Activated naive CD8-positive, alpha-beta T cell treated with anti-CD3 and anti-CD28 coated beads, Interleukin-2, amount 50 U/mL, for 24 hours (primary cell): Measurements from ENCODE around the gene SRL.
"Not testable (repeated sequence)": the region's sequence is repeated elsewhere in the genome, so short reads cannot be mapped to it uniquely, and the experiment has no call there.

ENCODE experiments used
- ATAC-seq: fragments of 150-1000 bp; cut with Tn5 transposase; one replicate; pipeline ENCODE4 v1.10.0; 2021
- DNase-seq: peaks from one replicate; pipeline ENCODE4 v3.0.0; 2021
- H3K27ac Mint-ChIP-seq: one replicate; pipeline ENCODE4 v1.8.0; 2021; ENCODE audit warnings: mild to moderate bottlenecking, mixed read lengths
- H3K27me3 Mint-ChIP-seq: one replicate; pipeline ENCODE4 v1.8.0; 2021; ENCODE audit warnings: mixed read lengths
- H3K36me3 Mint-ChIP-seq: one replicate; pipeline ENCODE4 v1.8.0; 2021; ENCODE audit warnings: low read depth, mixed read lengths
- H3K4me1 Mint-ChIP-seq: one replicate; pipeline ENCODE4 v1.8.0; 2021; ENCODE audit warnings: mixed read lengths
- H3K4me3 Mint-ChIP-seq: one replicate; pipeline ENCODE4 v1.8.0; 2021; ENCODE audit warnings: mild to moderate bottlenecking, moderate library complexity, mixed read lengths
- H3K9me3 Mint-ChIP-seq: one replicate; pipeline ENCODE4 v1.8.0; 2021; ENCODE audit warnings: mixed read lengths

SRL gene

DNA sequence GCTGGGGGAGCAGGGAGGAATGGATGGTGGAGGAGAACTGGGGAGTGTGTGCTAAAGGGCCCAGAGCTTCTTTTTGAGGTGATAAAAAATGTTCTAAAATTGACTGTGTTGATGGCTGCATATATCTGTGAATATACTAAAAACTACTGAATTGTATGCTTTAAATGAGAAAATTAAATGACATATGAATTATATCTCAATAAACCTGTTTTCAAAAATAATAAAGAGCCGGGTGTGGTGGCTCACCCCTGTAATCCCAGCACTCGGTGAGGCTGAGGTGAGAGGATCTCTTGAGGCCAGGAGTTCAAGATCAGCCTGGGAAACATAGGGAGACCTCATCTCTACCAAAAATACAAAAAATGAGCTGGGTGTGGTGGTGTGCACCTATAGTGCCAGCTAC is 16.8 kb downstream of the SRL start:
- H3K9me3 Mint-ChIP-seq: no peaks in the 10 kb centered on the region
- peaks cover 2% of the 10 kb centered on the region for H3K27me3 Mint-ChIP-seq
- H3K4me1 Mint-ChIP-seq: no peaks in the 10 kb centered on the region
- no peak for DNase-seq
- no peak overlapping the region for H3K27ac Mint-ChIP-seq
- no peaks in the 10 kb centered on the region for H3K36me3 Mint-ChIP-seq
- no peak overlapping the region for H3K4me3 Mint-ChIP-seq
- ATAC-seq: no peak

DNA sequence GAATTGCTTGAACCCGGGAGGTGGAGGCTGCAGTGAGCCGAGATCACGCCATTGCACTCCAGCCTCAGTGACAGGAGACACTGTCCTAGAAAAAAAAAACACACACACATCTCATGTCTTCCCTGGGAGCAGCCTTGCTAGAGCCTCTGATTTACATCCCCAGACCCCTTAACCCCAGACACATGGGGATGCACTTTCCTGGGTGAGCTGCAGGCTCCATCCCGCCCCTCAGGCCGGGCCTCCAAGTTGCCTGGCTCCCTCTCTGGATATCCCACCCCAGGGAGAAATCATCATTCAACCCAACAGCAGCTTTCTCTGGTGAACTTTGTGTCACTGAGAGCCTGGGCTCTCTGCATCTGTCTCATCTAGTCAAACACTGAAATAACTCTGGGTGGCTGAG is 21.5 kb downstream of the SRL start:
- H3K9me3 Mint-ChIP-seq: no peaks in the 10 kb centered on the region
- H3K27me3 Mint-ChIP-seq: peaks cover 2% of the 10 kb centered on the region
- H3K4me3 Mint-ChIP-seq: no peak overlapping the region

DNA sequence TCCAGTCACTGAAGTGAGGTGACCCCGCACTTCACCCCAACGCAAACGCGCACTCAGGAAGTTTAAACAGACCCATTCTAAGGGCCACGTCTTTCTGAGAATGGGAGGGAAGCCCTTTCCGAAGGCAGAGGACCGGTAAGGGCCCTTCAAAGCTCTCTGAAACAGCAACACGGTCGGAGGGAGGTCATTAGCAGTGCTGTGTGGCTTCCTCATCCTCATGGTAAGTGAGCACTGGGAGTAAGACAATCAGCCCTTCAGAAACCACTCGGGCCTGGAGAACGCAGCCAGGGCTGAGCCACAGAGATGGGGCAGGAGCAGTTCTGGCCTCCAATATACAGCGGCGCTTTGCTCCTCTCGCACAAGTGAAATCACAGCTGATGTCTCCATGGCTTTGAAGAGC is 23.7 kb downstream of the SRL start:
- H3K4me3 Mint-ChIP-seq: no peak overlapping the region

More for the DNA sequence above, 21.5 kb downstream of the SRL start:
- ATAC-seq: no peak
- Mint-ChIP-seq H3K4me1 (no peaks in the 10 kb centered on the region), H3K27ac (no peak overlapping the region), H3K36me3 (no peaks in the 10 kb centered on the region)
- DNase-seq: no peak

DNA sequence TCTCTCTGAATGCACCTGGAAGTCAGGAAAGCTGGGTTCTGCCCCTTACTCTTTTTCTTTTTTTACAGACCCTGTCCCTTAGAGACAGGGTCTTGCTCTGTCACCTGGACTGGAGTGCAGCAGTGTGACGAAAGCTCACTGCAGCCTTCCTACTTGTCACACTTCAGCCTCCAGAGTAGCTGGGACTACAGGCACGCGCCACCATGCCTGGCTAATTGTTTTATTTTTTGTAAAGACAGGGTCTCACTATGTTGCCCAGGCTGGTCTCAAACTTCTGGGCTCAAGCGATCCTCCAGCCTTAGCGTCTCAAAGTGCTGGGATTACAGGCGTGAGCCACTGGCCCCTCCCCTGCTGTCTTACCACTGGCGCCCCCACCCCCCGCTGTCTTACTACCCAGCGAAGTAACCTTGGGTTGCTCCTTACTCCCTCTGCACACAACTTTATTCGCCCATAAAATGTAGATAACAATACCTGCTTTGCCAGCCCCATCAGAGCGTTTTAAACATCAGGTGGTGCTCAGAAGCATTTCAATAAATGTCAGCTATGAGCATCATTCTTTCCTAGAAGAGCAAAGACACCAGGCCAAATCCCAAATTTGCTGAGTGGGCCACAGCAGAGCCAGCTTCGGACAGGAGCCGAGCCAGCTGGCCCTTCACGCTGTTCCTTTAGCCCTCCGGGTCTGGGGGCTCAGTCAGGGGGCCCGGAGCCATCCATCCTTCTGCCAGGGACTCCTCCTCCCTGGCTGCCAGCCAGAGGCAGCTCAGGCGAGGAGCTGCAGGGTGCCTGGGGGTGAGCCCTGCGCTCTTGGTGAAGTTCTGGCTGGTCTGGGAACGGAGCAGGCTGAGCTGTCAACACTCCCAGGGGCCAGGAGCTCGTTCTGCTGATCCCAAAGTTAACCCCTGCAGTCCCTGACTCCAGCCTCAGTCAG is 24.4 kb downstream of the SRL start:
- Mint-ChIP-seq H3K4me3 (no peak overlapping the region), H3K4me1 (no peaks in the 10 kb centered on the region), H3K27me3 (no peaks in the 10 kb centered on the region), H3K36me3 (no peaks in the 10 kb centered on the region), H3K27ac (no peak overlapping the region), H3K9me3 (no peaks in the 10 kb centered on the region)
- ATAC-seq (no peak), DNase-seq (no peak)

More for the DNA sequence above, 23.7 kb downstream of the SRL start:
- Mint-ChIP-seq H3K36me3 (no peaks in the 10 kb centered on the region), H3K9me3 (no peaks in the 10 kb centered on the region), H3K27ac (no peak overlapping the region), H3K4me1 (no peaks in the 10 kb centered on the region), H3K27me3 (no peaks in the 10 kb centered on the region)
- DNase-seq: no peak
- ATAC-seq: no peak

DNA sequence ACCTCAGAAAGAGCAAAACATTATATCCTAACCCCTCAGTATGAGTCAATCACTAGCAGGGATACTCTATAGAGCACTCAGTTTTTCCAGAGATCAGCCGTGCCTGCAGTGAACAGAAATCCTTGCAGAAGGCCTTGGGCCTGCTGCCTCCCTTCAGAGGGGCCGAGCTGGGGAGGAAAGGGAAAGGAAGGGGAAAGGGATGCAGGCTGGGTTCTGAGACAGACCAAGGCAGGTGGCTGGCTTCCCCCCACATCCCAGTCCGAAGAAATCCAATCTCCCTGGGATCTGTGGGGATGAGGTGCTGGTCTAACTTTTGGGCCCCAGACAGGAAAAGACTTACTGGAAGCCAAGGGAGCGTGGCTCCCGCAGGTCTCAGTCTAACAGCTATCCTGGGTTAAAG is 25.3 kb downstream of the SRL start:
- Mint-ChIP-seq H3K4me1 (no peaks in the 10 kb centered on the region), H3K27me3 (no peaks in the 10 kb centered on the region), H3K27ac (no peak overlapping the region), H3K4me3 (no peak overlapping the region), H3K9me3 (no peaks in the 10 kb centered on the region), H3K36me3 (no peaks in the 10 kb centered on the region)
- DNase-seq: no peak
- ATAC-seq: no peak

DNA sequence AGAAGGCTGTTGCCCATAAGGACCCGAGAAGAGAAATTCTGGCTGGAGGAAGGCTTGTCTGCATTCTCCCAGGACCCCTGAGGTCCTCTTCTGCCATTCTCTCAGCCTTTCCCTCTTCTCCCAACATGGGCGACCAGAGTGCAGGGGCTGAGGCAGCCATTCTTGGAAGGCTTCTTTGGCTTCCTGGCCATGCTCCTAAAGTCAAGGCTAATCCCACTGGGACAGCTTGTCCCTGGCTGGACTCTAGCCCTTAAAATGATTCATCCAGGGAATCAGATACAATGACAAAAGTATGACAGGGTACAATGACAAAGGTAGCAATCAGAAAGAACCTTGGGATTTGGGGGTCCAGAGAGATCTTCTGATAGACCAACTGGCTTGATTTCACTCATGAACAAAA is 26.8 kb downstream of the SRL start:
- ATAC-seq (no peak), DNase-seq (no peak)
- Mint-ChIP-seq H3K4me1 (no peaks in the 10 kb centered on the region), H3K27ac (no peak overlapping the region), H3K27me3 (no peaks in the 10 kb centered on the region), H3K4me3 (no peak overlapping the region), H3K9me3 (no peaks in the 10 kb centered on the region), H3K36me3 (no peaks in the 10 kb centered on the region)

DNA sequence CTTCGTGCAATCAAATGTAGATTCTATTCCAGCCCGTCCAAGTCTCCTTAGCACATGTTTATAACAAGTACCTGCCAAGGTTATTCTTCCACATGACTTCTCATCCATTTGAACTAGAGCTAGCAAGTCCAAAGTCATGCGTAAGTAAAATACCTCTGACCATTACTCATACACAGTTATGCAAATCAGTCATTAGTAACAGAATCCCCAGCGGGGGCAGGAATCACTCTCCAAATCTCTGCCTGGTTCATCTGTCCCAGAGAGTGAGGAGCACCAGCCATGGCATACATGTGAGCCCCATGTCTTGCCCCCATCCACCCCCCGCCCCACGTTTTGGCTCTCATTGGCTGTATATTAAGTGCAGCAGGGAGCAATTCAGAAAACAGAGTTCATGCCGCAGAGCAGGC is 27.7 kb downstream of the SRL start:
- H3K36me3 Mint-ChIP-seq: no peaks in the 10 kb centered on the region
- ATAC-seq (no peak), DNase-seq (no peak)
- no peaks in the 10 kb centered on the region for H3K9me3 Mint-ChIP-seq
- H3K4me1 Mint-ChIP-seq: no peaks in the 10 kb centered on the region
- H3K27me3 Mint-ChIP-seq: no peaks in the 10 kb centered on the region
- no peak overlapping the region for H3K4me3 Mint-ChIP-seq
- no peak overlapping the region for H3K27ac Mint-ChIP-seq

DNA sequence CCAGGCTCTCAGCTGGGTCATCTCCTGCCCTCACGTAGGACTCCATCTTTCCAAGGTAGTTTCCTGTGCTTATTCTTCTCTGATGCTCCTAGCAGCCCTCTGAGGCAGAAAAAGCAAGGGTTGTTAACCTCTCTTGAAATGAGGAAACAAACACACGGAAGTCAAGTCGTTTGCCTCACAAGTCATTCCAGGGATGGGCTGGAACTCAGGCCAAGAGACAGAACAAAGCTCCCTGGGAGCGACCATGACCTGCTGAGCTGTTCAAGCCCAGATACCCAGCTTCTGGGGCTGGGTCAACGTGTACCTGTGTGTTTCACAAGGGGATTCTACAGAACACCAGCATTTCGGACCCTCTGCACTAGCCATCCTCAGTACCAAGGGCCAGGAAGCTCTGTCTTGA is 28.1 kb downstream of the SRL start:
- DNase-seq: no peak
- H3K4me1 Mint-ChIP-seq: no peaks in the 10 kb centered on the region
- H3K36me3 Mint-ChIP-seq: no peaks in the 10 kb centered on the region
- H3K9me3 Mint-ChIP-seq: no peaks in the 10 kb centered on the region
- no peak overlapping the region for H3K27ac Mint-ChIP-seq
- H3K27me3 Mint-ChIP-seq: no peaks in the 10 kb centered on the region
- no peak for ATAC-seq
- no peak overlapping the region for H3K4me3 Mint-ChIP-seq

DNA sequence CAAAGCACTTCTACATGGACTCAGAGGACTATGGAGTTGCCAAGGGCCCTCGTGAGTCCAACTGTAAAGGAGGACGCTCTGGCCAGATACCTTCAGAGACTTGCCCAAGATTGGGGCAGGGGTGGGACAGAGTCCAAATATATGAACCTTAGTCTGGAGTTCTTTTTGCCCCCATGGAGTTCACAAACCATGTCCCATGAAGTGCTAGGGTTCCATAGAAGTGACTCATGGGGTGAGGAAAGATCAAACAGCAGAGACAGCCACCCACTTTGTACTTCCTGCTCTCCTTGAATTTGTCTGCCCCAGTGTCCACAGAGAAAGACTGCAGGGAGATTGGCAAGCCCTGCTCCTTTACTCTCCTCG is 29.0 kb downstream of the SRL start:
- no peaks in the 10 kb centered on the region for H3K27me3 Mint-ChIP-seq
- ATAC-seq: no peak
- H3K9me3 Mint-ChIP-seq: no peaks in the 10 kb centered on the region
- no peaks in the 10 kb centered on the region for H3K36me3 Mint-ChIP-seq
- H3K4me3 Mint-ChIP-seq: no peak overlapping the region
- H3K27ac Mint-ChIP-seq: no peak overlapping the region
- DNase-seq: no peak
- H3K4me1 Mint-ChIP-seq: no peaks in the 10 kb centered on the region

DNA sequence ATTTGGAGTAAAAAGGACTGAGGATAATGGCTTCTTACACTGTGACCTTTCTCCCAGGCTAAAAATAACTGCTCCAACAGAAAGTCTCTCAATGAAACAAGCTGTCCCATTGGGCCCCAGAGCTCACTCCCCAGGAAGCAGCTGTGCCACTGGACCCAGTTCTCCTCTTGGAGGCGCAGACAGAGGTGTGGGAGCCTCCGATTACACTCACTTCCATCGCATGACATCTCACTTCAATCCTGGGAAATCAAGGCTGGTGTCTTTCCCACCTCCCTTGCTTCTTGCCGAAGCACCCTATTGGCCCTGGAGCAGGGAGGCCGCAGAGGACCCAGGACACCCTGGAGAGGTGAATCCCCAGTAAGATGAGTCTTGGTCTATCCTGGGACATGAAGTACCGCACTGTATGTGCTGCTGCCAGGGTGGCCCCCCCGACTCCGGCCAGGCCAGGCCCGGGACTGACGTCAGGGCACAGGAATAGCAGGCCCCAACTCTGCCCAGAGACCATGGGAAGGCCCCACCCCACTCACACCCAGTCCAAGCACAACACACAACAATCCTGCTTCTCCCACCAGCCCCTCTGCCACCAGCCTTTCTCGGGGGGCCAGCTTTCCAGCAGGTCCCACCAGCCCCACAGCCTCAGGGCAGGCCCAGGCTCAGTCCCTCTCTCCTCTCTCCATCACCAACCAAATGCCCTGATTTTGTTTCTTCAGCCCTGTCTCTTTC is 29.5 kb downstream of the SRL start:
- no peak for DNase-seq
- Mint-ChIP-seq H3K4me1 (no peaks in the 10 kb centered on the region), H3K4me3 (no peak overlapping the region), H3K27ac (no peak overlapping the region), H3K36me3 (no peaks in the 10 kb centered on the region), H3K27me3 (no peaks in the 10 kb centered on the region), H3K9me3 (no peaks in the 10 kb centered on the region)
- no peak for ATAC-seq

DNA sequence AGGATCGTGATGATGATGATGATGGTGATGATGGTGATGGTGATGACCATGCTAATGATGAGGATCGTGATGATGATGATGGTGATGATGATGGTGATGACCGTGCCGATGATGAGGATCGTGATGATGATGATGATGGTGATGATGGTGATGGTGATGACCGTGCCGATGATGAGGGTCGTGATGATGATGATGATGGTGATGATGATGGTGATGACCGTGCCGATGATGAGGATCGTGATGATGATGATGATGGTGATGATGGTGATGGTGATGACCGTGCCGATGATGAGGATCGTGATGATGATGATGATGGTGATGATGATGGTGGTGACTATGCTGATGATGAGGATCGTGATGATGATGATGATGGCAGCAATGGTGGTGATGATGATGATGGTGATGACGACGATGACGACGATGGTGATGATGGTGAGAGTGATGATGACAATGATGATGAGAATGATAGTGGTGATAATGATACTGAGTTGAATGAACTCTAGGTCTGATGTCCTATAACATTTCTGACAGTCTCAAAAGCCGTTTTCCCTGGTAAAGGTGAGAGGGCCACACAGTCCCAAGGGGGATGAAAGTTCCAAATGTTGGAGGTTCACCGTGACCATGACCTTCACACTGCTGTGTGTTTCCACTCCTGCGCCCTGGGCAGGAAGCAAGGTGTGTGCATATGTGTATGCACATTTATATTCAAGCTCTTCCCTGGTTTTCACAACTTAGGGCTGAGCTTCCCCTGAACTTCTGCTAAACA is 30.3 kb downstream of the SRL start:
- not testable (repeated sequence) for H3K4me1 Mint-ChIP-seq, H3K4me3 Mint-ChIP-seq, H3K27me3 Mint-ChIP-seq, H3K36me3 Mint-ChIP-seq, H3K9me3 Mint-ChIP-seq, H3K27ac Mint-ChIP-seq, ATAC-seq, DNase-seq

DNA sequence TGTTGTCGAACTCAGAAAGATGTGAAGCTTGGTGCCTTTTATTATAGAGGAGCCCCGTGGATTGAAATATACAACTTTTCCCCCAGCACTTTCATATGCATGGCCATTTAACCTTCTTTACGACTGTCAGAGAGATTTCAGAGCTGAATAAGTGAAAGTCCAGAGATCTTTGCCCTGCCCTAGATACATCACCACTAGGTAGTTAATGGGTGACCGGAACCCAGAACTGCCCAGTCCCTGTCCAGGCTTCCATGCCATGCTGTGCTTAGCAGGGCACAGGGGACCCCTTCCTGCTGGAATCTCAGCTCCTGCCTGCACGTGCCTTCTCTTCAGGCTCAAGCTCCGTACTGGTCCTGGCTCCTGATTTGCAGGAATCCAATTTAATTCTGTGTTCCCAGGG is 32.2 kb downstream of the SRL start:
- H3K9me3 Mint-ChIP-seq: no peaks in the 10 kb centered on the region
- H3K27ac Mint-ChIP-seq: no peak overlapping the region
- H3K4me1 Mint-ChIP-seq: peaks cover 4% of the 10 kb centered on the region
- ATAC-seq (no peak), DNase-seq (no peak)
- no peaks in the 10 kb centered on the region for H3K36me3 Mint-ChIP-seq
- H3K4me3 Mint-ChIP-seq: no peak overlapping the region
- H3K27me3 Mint-ChIP-seq: peaks cover 1% of the 10 kb centered on the region

DNA sequence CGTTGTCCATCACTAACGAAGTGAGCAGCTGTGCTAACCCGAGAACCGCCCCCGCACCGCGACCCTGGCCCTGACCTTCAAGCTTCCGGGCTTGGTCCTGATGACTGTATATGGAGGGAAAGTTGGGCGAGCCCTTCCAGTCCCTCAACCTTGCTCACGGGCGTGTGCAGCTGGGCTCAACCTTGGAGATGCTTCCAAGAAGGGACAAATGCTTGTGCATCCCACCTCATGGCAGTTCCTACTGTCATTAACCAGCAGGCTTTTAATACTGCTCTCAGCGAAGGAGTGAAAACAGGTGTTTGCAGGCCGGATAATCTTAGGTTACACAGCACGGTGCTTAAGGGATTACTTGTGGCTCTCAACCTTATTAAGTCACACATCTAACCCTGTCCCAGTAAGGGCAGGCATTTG is 33.5 kb downstream of the SRL start:
- H3K36me3 Mint-ChIP-seq: no peaks in the 10 kb centered on the region
- H3K9me3 Mint-ChIP-seq: no peaks in the 10 kb centered on the region
- H3K27me3 Mint-ChIP-seq: peaks cover 1% of the 10 kb centered on the region
- DNase-seq: no peak
- no peak overlapping the region for H3K27ac Mint-ChIP-seq
- no peak overlapping the region for H3K4me3 Mint-ChIP-seq
- peaks cover 4% of the 10 kb centered on the region for H3K4me1 Mint-ChIP-seq
- ATAC-seq: no peak

DNA sequence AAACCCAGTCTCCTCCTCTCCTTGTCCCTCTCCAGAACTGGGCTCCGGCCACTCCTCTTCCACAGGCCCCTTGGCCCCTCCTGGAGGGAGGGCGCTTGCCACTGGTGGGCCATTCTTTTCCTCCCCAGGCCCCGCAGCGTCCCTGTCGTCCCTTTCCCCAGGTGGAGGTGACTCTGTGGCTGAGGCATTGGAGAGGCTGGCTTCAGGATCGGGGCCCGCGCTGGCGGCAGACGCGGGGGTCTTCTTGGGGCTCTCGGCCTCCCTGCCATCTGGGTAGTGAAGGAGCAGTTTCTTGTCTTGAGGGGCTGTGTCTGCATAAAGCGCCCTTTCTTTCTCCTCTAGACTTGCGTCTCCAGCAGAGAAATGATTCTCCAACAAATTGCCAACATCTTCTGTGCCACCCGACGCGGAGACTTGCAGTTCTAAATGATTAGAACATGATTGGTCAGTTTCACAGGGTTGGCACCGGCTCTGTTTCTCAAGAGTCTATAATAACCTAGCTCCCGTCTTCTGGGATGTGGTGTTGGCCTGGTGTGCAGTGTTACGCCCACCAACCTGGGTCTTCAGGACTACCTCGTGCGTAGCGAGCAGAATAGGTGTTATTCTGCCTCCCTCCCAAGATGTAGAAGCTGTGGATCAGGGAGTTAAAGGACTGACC is 34.1 kb downstream of the SRL start:
- Mint-ChIP-seq H3K27me3 (peaks cover 1% of the 10 kb centered on the region), H3K4me3 (no peak overlapping the region), H3K36me3 (no peaks in the 10 kb centered on the region), H3K27ac (no peak overlapping the region), H3K9me3 (no peaks in the 10 kb centered on the region), H3K4me1 (peaks cover 4% of the 10 kb centered on the region)
- DNase-seq: no peak
- ATAC-seq: no peak
